ENCODE measurements around the gene AATF.

DNA sequence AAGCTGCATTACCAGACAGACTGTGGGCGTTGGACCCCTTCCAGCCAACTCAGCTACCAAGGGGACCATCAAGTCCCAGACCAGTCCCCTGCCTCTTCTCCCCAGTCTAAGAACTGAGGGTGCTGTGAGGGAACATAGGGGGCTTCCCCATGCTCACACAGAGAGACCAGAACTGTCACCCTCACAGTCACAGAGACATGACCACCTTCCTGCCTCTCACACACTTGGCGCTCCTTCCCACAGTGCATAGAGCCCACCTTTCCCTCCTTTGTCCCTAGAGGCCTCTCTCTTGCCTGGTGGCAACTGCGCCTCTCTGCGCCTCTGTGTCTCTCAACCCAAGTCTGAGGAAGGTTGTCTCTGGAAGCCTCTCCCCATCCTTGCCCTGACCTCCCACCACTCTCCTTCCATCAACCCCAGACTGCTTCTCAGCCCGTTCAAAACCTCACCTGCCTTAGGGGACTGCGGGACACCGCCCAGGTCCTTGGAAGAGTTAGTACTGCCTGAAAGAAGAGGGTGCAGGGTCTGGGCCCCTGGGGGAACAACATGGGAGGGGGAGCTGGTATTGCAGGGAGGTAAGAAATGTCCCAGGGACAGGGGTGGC is 17.6 kb upstream of the AATF start:
- TF ChIP-seq, protein P1, sequence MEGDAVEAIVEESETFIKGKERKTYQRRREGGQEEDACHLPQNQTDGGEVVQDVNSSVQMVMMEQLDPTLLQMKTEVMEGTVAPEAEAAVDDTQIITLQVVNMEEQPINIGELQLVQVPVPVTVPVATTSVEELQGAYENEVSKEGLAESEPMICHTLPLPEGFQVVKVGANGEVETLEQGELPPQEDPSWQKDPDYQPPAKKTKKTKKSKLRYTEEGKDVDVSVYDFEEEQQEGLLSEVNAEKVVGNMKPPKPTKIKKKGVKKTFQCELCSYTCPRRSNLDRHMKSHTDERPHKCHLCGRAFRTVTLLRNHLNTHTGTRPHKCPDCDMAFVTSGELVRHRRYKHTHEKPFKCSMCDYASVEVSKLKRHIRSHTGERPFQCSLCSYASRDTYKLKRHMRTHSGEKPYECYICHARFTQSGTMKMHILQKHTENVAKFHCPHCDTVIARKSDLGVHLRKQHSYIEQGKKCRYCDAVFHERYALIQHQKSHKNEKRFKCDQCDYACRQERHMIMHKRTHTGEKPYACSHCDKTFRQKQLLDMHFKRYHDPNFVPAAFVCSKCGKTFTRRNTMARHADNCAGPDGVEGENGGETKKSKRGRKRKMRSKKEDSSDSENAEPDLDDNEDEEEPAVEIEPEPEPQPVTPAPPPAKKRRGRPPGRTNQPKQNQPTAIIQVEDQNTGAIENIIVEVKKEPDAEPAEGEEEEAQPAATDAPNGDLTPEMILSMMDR (conservative IDR thresholded peaks at IDR 0.05; ENCODE audit: low read length): no peak
- TF ChIP-seq EZH2phosphoT487 (IDR thresholded peaks at IDR 0.05; ENCODE audit: borderline replicate concordance): no peak

Data from Loucy (cell line).